OCI-LY7 (cell line): ENCODE results near the gene SDHC. TPM values are rescaled to one million over a fixed set of nuclear protein-coding genes. Genes with fewer than 3 reads are reported as not detected.

Source experiments
- BruUV-seq: library from RNA; stranded (reverse); fragments of 400-500 nt; replicated peaks from 2 replicates; lab custom pipeline; 2021; lab: Mats Ljungman, UMichigan
- CTCF ChIA-PET: fragments of 300-600 bp; sonication (Branson Sonifier 250); formaldehyde crosslinking; loops from one replicate; lab custom pipeline; 2022; ENCODE audit warnings: antibody characterized with exemption; ENCODE audit not compliant: unreplicated experiment; lab: Charles Lee
- POLR2A ChIA-PET: fragments of 300-600 bp; sonication (Branson Sonifier 250); formaldehyde crosslinking; loops from one replicate; lab custom pipeline; 2022; ENCODE audit warnings: antibody characterized with exemption; lab: Charles Lee
- DNase-seq: peaks from one replicate; pipeline ENCODE4 v3.0.0-alpha.2; 2015; ENCODE audit warnings: low spot score
- H2AFZ ChIP-seq: fragments of 200-600 bp; sonication (generic), shearing (Covaris generic); 2 replicates; pipeline ENCODE4 v1.6.1; 2014; ENCODE audit warnings: mild to moderate bottlenecking, antibody characterized with exemption, low read length, moderate library complexity
- H3K27ac ChIP-seq: fragments of 200-600 bp; sonication (generic); 2 replicates; pipeline ENCODE4 v1.5.1; 2014; ENCODE audit warnings: mixed run types, low read depth, mild to moderate bottlenecking, moderate library complexity, low read length, inconsistent platforms; ENCODE audit not compliant: poor library complexity, severe bottlenecking
- H3K36me3 ChIP-seq: fragments of 200-600 bp; sonication (generic); 2 replicates; pipeline ENCODE4 v1.6.1; 2014; ENCODE audit warnings: mild to moderate bottlenecking, antibody characterized with exemption, low read length, moderate library complexity, mixed read lengths; ENCODE audit not compliant: insufficient read depth
- H3K4me1 ChIP-seq: fragments of 200-600 bp; sonication (generic); 2 replicates; pipeline ENCODE4 v1.5.1; 2014; ENCODE audit warnings: mild to moderate bottlenecking, low read length; ENCODE audit not compliant: insufficient read depth, poor library complexity, severe bottlenecking
- H3K4me2 ChIP-seq: fragments of 200-600 bp; sonication (generic); 2 replicates; pipeline ENCODE4 v1.6.1; 2014; ENCODE audit warnings: mild to moderate bottlenecking, low read length
- H3K4me3 ChIP-seq: fragments of 200-600 bp; sonication (generic); 2 replicates; pipeline ENCODE4 v1.5.1; 2014; ENCODE audit warnings: mild to moderate bottlenecking, low read depth, low read length; ENCODE audit not compliant: poor library complexity, severe bottlenecking
- H3K79me2 ChIP-seq: fragments of 200-600 bp; sonication (generic); 2 replicates; pipeline ENCODE4 v1.6.1; 2016; ENCODE audit warnings: low read depth, mild to moderate bottlenecking, low read length, moderate library complexity, mixed read lengths; ENCODE audit not compliant: insufficient read depth
- H3K9me2 ChIP-seq: fragments of 200-600 bp; sonication (generic); 2 replicates; pipeline ENCODE4 v1.6.1; 2016; ENCODE audit warnings: mild to moderate bottlenecking, low read length, mixed read lengths; ENCODE audit not compliant: insufficient read depth
- H3K9me3 ChIP-seq: fragments of 200-600 bp; sonication (generic); 2 replicates; pipeline ENCODE4 v1.6.1; 2014; ENCODE audit warnings: mild to moderate bottlenecking, mixed run types, low read length, mixed read lengths
- H4K20me1 ChIP-seq: fragments of 200-600 bp; sonication (generic); 2 replicates; pipeline ENCODE4 v1.6.1; 2014; ENCODE audit warnings: mild to moderate bottlenecking, antibody characterized with exemption, low read length, moderate library complexity, mixed read lengths; ENCODE audit not compliant: insufficient read depth
- EZH2phosphoT487 ChIP-seq: fragments of 200-600 bp; sonication (generic); IDR thresholded peaks from 2 replicates; pipeline ENCODE4 v1.6.1; 2018; ENCODE audit warnings: low read depth, borderline replicate concordance, mild to moderate bottlenecking, mixed run types, antibody characterized with exemption, low read length, moderate library complexity, mixed read lengths
- intact Hi-C: fragments of 100-400 bp; cut with micrococcal nuclease; formaldehyde crosslinking; loops from one replicate; pipeline ENCODE4 v1.10.0; 2022; ENCODE audit not compliant: unreplicated experiment
- total RNA-seq, 2 experiments: library from RNA; depleted of rRNA in 1 of 2; stranded (reverse); fragments of >200 nt in 1 of 2; shearing (Covaris generic) in 1 of 2; gene quantifications; 2 replicates each; pipeline ENCODE4 v1.2.3, GENCODE V29; 2014 to 2022
- TF ChIP-seq, protein P1 (sequence below): fragments of 200-600 bp; sonication (generic); conservative IDR thresholded peaks from 2 replicates; pipeline ENCODE4 v1.5.1; 2014; ENCODE audit warnings: mild to moderate bottlenecking, antibody characterized with exemption, low read length, moderate library complexity, mixed read lengths

SDHC gene
- total RNA-seq, 2 experiments from 2014 or later = 20.6 to 175 TPM

DNA sequence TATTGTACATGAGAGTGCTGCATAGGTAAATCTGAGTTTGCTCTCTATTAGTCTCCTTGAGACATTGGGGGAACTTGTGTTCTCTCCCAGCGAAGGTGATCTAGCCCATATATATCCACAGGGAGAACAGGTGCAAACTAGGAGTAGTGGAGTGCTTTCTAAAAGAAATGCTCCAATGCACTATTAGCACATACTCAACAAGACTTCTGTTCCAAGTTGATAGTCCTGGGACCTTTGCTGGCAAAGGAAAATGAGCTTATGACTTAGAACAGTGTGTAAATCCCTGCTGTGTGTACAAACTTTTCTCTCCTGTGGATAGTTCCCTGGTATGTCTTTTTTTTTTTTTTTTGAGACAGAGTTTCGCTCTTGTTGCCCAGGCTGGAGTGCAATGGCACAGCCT, 28.0 kb downstream of the SDHC start:
- intact Hi-C loops = no loop called here
- Histone ChIP-seq H3K4me2 (no peak overlapping the region), H3K36me3 (peaks cover 79% of the 10 kb centered on the region), H2AFZ (no peak overlapping the region), H3K9me2 (no peaks in the 10 kb centered on the region), H3K4me3 (no peak overlapping the region), H3K27ac (no peak overlapping the region), H3K79me2 (no peaks in the 10 kb centered on the region), H3K4me1 (no peaks in the 10 kb centered on the region), H4K20me1 (no peaks in the 10 kb centered on the region), H3K9me3 (no peaks in the 10 kb centered on the region)
- TF ChIP-seq EZH2phosphoT487 = no peak
- TF ChIP-seq, protein P1, sequence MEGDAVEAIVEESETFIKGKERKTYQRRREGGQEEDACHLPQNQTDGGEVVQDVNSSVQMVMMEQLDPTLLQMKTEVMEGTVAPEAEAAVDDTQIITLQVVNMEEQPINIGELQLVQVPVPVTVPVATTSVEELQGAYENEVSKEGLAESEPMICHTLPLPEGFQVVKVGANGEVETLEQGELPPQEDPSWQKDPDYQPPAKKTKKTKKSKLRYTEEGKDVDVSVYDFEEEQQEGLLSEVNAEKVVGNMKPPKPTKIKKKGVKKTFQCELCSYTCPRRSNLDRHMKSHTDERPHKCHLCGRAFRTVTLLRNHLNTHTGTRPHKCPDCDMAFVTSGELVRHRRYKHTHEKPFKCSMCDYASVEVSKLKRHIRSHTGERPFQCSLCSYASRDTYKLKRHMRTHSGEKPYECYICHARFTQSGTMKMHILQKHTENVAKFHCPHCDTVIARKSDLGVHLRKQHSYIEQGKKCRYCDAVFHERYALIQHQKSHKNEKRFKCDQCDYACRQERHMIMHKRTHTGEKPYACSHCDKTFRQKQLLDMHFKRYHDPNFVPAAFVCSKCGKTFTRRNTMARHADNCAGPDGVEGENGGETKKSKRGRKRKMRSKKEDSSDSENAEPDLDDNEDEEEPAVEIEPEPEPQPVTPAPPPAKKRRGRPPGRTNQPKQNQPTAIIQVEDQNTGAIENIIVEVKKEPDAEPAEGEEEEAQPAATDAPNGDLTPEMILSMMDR = no peak
- no TSS peak for BruUV-seq
- no peak for DNase-seq
- ChIA-PET CTCF (no interaction called here), POLR2A (interaction anchor here (0.7 kb wide), 1 partner anchor 337 kb away, joined by 3 read pairs; no protein-coding TSS in a partner anchor)

DNA sequence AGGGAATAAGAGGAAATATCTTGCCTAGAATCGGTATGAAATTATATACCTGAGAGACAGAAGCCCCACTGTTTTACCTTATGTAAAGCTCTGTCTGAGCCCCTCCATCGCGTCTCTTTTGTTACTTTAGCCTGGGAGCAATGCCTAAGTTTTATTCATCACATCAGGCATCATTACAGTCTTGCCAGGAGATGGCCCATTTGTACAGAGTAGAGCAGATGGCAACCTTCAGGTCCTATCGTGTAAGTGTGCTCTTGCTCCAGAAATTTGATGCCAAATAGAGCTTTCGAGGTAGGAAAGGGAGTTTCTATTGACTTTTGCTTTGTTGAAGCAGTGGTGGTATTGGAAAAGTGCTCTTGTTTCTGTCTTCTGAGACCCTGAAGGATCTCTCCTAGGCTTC, 28.6 kb downstream of the SDHC start:
- Histone ChIP-seq H3K79me2 (no peaks in the 10 kb centered on the region), H3K27ac (no peak overlapping the region), H3K4me2 (no peak overlapping the region), H2AFZ (no peak overlapping the region), H3K9me2 (no peaks in the 10 kb centered on the region), H3K4me3 (no peak overlapping the region), H3K36me3 (peaks cover 75% of the 10 kb centered on the region), H3K4me1 (no peaks in the 10 kb centered on the region), H3K9me3 (no peaks in the 10 kb centered on the region), H4K20me1 (no peaks in the 10 kb centered on the region)
- ChIA-PET CTCF (no interaction called here), POLR2A (interaction anchor here (0.7 kb wide), 1 partner anchor 338 kb away, joined by 3 read pairs; no protein-coding TSS in a partner anchor)
- intact Hi-C loops = no loop called here
- no TSS peak for BruUV-seq
- no peak for DNase-seq
- TF ChIP-seq, protein P1 = no peak
- no peak for TF ChIP-seq EZH2phosphoT487

DNA sequence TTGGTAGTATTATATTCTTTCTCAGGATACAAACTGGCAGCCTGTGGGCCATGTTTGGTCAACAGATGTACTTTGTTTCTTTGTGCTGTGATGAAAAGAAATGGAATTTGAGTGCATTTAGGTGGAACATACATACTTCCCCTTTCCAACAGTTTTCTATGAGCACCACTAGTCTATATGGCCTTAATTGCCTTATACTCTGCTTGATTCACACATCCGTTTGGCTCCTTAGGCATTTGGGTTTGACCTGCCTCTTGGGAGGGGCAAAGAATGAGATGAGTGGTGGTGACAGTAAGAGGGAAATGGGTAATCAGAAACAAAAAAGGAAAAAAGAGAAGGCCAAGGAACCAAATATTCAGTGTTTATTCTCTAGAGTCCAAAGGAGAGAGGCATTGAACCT, 36.5 kb downstream of the SDHC start:
- Histone ChIP-seq H3K9me2 (no peaks in the 10 kb centered on the region), H4K20me1 (no peaks in the 10 kb centered on the region), H3K27ac (no peak overlapping the region), H3K4me3 (no peak overlapping the region), H3K9me3 (no peaks in the 10 kb centered on the region), H3K36me3 (peaks cover 56% of the 10 kb centered on the region), H3K4me1 (no peaks in the 10 kb centered on the region), H2AFZ (no peak overlapping the region), H3K4me2 (no peak overlapping the region), H3K79me2 (no peaks in the 10 kb centered on the region)
- POLR2A ChIA-PET = interaction anchor here (0.6 to 1.0 kb wide), 3 partner anchors 9 to 1155 kb away, joined by 3 to 6 read pairs (median 3); no protein-coding TSS in a partner anchor
- BruUV-seq = no TSS peak
- TF ChIP-seq EZH2phosphoT487 = no peak
- TF ChIP-seq, protein P1 = no peak
- CTCF ChIA-PET = no interaction called here
- intact Hi-C loops = no loop called here
- DNase-seq = no peak
